Stimulated activated CD4-positive, alpha-beta T cell treated with anti-CD3 and anti-CD28 coated beads, Interleukin-4, amount 100 ng/mL, for 24 hours (primary cell): Measurements from ENCODE around the gene NDUFAF3.

Experiments used
- DNase-seq: peaks from one replicate; pipeline ENCODE4 v3.0.0-alpha.2; 2020

NDUFAF3 gene

DNA sequence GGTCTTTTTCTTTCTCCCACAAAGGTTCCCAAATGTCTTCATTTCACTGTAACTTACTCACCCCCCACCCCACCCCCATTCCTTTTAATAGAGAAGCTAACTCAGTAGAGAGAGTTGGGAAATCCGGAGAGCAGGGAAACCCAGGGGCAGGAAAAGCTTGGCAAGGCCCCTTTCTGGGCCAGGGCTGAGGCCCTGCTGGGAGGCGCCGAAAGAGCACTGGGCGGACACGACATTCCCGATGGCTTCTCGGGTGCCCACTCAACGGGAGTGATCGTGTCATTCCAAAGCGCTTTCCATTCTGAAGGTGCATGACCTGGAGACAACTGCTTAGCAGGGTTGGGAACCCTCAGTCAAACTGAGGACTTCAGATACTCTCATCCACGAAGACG lies 2.0 kb upstream of the NDUFAF3 start:
- DNase-seq, result no peak

GRCh38 chr3:49020330-49021212 lies 1.4 kb upstream of the NDUFAF3 start:
- no peak for DNase-seq

DNA sequence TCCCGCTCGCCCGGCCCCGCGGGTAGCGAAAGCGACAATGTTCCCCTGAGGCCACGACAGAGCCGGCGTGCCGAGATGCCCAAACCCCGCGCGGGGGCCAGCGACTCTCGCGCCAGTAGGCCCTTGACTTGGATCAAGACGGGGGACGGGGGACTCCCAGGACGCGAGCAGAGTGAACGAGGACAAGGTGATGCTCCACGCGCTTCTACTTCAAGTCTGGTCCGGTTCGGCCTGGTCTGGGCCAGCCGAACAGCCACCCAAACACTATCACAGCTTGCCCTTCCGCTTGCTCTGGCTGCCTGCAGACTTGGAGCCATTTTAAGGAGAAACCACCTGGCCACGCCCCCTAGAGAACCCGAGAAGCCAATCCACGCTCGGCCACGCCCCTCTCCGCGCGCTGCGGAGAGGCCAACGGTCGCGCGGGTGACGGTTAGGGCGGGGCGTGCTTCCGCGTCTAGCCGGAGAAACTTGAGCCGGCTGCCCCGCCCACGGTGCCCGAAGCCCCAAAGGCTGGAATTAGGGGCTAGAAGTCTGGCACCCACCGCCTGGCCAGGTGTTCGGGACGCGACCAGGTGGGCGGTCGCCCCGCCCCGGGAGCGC lies 608 bp upstream of the NDUFAF3 start:
- peak; percentile 99 for DNase-seq

DNA sequence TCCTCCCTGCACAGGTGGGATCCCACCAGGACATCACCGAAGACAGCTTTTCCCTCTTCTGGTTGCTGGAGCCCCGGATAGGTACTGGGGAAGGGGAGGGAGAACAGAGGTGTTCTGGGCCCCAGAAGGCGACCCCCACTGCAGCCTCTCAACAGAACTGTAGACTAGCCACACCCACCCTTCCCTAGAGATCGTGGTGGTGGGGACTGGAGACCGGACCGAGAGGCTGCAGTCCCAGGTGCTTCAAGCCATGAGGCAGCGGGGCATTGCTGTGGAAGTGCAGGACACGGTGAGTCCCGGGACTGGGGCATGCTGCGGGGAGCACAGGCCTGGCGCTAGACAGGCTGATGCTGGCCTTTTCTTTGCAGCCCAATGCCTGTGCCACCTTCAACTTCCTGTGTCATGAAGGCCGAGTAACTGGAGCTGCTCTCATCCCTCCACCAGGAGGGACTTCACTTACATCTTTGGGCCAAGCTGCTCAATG lies 809 bp downstream of the NDUFAF3 start:
- DNase-seq, result no peak

DNA sequence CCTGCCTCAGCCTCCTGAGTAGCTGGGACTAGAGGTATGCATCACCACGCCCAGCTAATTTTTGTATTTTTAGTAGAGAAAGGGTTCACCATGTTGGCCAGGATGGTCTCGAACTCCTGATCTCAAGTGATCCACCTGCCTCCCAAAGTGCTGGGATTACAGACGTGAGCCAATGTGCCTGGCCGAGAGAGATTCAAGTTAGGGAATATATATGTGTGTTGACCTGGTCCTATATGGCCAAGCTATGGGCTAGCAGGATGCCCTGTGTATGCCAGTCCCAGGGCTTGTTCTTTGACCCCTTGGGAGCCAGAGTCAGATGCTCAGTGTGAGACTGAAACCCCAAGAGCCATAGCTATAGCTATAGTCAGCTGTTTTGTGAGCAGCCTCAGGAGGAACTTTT lies 1.9 kb downstream of the NDUFAF3 start:
- DNase-seq, result no peak

GRCh38 chr3:49024449-49024848 lies 2.5 kb downstream of the NDUFAF3 start:
- no peak for DNase-seq

DNA sequence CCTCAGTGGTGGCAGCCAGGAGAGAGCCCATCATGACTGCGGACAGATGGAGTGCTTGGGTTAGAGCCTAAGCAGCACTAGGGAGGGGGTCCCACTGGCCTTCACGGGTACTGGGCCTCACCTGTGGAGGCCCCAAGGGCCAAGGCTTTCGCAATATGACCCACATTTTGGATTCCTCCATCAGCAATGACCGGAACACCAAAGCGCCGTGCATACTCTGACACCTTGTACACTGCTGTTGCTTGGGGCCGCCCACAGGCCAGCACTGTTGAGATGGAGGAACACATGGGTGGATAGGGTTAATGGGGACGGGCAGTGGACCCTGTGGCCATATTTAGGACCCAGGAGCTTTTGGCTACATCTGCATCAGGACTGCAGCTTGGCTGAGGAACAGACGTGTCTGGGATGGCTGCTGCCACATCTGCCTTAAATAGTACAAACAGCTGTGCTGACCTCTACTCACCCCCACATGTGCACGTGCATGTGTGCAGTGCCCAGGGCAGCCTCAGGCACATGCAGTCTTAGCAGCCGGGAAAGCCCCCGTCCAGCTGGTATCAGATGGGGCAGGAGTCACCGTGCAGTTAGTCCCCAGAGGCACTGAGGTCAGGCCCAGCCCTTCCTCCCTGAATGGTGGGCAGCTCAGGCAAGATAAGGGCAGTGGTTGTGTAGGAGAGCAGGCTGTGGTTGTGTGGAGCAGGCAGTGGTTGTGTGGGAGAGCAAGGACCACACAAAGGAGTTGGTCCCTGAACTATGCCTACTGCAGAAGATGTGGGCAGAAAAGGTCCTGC lies 3.3 kb downstream of the NDUFAF3 start:
- DNase-seq, result no peak

DNA sequence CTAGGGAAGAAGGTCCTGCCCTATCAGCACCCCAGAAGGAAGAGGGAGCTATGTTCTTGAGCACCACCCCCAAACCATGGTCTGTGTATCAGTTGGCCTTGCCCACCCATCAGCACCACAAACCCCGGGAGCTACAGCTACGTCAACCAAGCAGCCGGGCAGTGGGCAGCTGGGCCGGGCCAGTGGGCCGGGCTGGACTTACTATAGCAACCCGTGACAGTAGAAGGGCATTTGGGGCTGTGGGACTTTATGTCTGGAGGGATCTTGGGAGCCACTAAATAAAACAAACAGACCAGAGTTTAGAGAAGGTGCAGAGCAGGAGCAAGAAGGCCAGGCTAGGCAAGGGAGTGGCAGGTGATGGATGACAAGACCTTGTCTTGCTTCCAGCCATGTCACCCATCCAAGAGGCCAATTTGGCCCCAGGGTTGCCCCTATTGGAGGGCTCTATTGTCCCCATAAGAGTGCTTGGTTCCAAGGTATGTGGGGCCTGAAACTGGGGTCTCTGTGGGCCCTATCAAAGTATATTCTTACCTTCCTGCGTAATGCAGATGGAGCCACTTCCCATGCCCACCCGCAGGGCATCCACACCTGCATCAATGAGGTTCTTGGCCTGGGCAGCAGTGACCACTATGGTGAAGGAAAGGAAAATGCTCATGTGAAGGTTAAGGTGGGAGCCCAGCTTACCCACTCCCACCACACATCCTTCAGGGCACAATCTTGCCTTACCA lies 4.0 kb downstream of the NDUFAF3 start:
- DNase-seq, result no peak

- no peak for DNase-seq
Observed at GRCh38 chr3:49026536-49026935, 4.6 kb downstream of the NDUFAF3 start.

DNA sequence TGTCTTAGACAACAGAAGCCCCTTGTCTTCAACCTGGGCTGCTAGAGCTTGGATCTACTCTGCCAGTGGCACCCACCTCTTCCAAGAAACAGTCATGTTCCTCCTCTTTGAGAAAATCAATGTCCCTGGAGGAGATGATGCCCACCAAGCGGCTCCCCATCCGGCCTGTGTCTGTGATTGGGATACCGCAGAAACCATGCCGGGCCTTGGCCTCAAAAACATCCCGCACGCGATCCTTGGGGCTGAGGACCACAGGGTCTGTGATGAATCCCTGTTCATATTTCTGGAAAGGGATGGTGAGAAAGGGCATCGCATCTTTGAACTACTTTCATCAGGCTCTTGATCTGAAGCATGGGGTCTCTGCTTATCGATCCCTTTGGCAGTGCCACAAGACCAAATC lies 5.7 kb downstream of the NDUFAF3 start:
- no peak for DNase-seq

DNA sequence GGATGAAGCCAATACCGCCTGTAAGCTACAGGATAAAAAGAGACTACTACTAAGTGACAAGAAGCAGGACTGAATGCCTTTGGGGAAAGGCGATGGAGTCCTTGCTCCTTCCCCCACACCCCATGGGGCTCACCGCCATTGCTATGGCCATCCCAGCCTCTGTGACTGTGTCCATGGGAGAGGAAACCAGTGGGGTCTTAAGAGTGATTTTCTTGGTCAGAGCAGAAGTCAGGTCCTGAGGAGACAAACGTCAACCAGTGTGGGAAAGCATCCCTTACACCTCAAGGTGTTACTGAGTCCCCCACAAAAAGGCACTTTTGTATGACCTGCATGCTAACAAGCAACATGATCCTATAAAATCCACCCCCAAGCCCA lies 6.4 kb downstream of the NDUFAF3 start:
- DNase-seq, result no peak

DNA sequence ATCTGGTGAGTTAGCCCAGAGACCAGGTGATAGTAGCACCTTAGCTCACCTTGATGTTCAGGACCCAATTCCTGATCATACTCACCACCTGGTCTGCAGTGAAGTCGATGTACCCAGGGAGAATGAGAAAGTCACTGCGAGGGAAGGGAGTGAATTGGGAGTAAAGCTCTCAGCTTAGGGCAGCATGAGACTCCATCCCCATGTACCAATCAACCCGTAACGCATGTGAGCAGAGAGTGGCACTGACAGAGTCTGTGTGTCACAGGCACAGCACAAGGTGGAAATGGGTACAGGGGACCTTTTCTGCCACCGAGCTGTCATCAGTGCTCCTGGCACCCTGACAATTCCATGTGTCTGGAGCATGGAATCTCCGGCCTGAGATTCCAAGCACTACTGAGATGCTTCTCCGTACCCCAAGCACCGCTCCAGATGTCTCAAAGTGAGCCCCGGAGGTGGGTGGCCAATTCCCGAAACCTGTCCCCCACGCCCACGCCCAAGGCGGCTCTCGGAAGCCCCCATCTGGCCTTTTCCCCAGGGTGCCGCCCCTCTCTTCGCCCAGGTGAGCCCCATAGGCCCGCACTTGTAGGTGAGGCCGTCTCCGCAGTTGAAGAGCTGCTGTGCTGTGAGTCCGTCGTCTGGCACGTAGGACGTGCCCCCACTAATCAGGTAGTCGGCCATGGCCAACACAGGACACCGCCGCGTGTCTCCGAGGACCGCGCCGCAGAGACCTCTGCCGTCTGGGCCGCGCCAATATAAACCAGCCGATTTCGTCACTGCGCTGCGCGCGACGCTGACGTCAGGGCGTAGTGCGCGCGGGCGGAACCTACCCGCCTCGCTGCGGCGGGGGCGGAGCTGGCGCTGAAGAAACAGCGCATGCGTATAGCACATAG lies 7.0 kb downstream of the NDUFAF3 start, which contains the start of gene IMPDH2:
Gene IMPDH2 (minus strand): TSS at position 726 of the 890 bp plus-strand sequence. CDS start 48 bp downstream, at position 678.
- peak; percentile 94 for DNase-seq

- no peak for DNase-seq
Observed at GRCh38 chr3:49029563-49029884, 7.6 kb downstream of the NDUFAF3 start.

- no peak for DNase-seq
Observed at GRCh38 chr3:49030321-49030720, 8.4 kb downstream of the NDUFAF3 start.

GRCh38 chr3:49032646-49033304 lies 10.9 kb downstream of the NDUFAF3 start:
- no peak for DNase-seq

DNA sequence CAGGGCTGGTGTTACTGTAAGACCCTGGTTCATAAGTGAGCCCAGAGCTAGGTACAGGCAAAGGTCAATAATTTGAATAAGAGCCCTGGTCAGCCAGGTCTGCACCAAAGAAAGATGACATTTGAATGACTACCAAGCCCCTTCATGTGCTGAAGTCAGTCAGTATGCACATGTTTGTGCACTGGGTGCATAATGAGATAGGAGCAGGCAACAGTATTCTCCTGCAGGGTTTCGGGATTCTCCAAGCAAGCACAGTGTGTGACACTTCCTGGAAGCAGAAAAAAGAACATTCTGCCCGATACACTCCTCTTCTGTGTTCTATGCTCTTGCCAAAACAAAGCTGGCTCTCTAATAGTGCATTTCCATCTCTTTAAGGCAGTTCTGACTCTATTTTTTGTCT lies 12.7 kb downstream of the NDUFAF3 start:
- no peak for DNase-seq

- no peak for DNase-seq
Observed at GRCh38 chr3:49035281-49035680, 13.4 kb downstream of the NDUFAF3 start.

GRCh38 chr3:49053543-49053942 lies 31.6 kb downstream of the NDUFAF3 start:
- DNase-seq, result no peak

DNA sequence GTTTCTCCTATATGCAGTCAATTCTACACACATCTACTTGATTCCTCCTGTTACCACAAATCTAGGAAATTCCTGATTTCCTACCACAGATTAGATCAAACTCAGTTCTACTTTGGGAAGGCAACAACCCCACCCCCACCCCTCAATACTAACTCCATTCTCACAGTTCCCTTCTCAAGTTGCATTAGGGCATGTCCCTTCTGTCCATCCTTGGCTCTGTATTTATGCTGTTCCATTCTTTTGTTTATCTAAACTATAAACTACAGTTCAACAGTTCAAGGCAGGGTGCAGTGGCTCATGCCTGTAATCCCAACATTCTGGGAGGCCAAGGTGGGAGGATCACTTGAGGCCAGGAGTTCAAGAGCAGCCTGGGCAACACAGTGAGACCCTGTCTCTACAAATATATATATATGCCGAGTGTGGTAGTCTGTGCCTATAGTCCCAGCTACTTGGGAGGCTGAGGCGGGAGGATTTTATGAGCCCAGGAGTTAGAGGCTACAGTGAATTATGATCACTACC lies 32.5 kb downstream of the NDUFAF3 start:
- DNase-seq, result no peak

- DNase-seq, result no peak
Observed at GRCh38 chr3:49057268-49057667, 35.3 kb downstream of the NDUFAF3 start.

GRCh38 chr3:49058011-49058410 lies 36.1 kb downstream of the NDUFAF3 start:
- DNase-seq, result no peak
